Stimulated activated CD8-positive, alpha-beta memory T cell treated with anti-CD3 and anti-CD28 coated beads, Interleukin-12 subunit alpha, Interleukin-12 subunit beta, amount 100 ng/mL, for 24 hours (primary cell): ENCODE measurements around the gene ZNF503.

Experiments
- DNase-seq: peaks from one replicate; pipeline ENCODE4 v3.0.0-alpha.2; 2020; ENCODE audit errors: extremely low read depth

ZNF503 gene

GRCh38 chr10:75431180-75432111, 29.9 kb upstream of the ZNF503 start, which contains the start of gene LRMDA:
Gene LRMDA (plus strand): TSS chr10:75431624.
- DNase-seq: no peak

GRCh38 chr10:75430000-75430763, 28.6 kb upstream of the ZNF503 start:
- no peak for DNase-seq

GRCh38 chr10:75429159-75429827, 27.7 kb upstream of the ZNF503 start:
- DNase-seq: no peak

GRCh38 chr10:75428434-75429158, 27.0 kb upstream of the ZNF503 start:
- no peak for DNase-seq

GRCh38 chr10:75427951-75428350, 26.4 kb upstream of the ZNF503 start:
- DNase-seq: no peak

- no peak for DNase-seq
These were observed 25.3 kb upstream of the ZNF503 start for GRCh38 chr10:75426880-75427279.

GRCh38 chr10:75425291-75426079, 23.9 kb upstream of the ZNF503 start:
- DNase-seq: no peak

- no peak for DNase-seq
These were observed 23.0 kb upstream of the ZNF503 start for GRCh38 chr10:75424571-75424970.

- DNase-seq: no peak
These were observed 21.3 kb upstream of the ZNF503 start for GRCh38 chr10:75422913-75423312.

- DNase-seq: no peak
These were observed 17.1 kb upstream of the ZNF503 start for GRCh38 chr10:75418712-75419111.

GRCh38 chr10:75418293-75418692, 16.7 kb upstream of the ZNF503 start:
- DNase-seq: no peak

GRCh38 chr10:75417522-75417927, 16.0 kb upstream of the ZNF503 start:
- no peak for DNase-seq

GRCh38 chr10:75414527-75414926, 13.0 kb upstream of the ZNF503 start:
- DNase-seq: no peak

- no peak for DNase-seq
These were observed 8.8 kb upstream of the ZNF503 start for GRCh38 chr10:75410132-75411005.

- no peak for DNase-seq
These were observed 7.6 kb upstream of the ZNF503 start for GRCh38 chr10:75408911-75409885.

GRCh38 chr10:75408509-75408875, 6.9 kb upstream of the ZNF503 start:
- no peak for DNase-seq

GRCh38 chr10:75407713-75408508, 6.3 kb upstream of the ZNF503 start:
- DNase-seq: no peak

- DNase-seq: no peak
These were observed 5.7 kb upstream of the ZNF503 start for GRCh38 chr10:75407224-75407712.
